Measurements from ENCODE around the gene SPG11. TPM values are rescaled to one million over a fixed set of nuclear protein-coding genes. Genes with fewer than 3 reads are reported as not detected.

The SPG11 gene
- total and polyA plus RNA-seq, 2 of the 13 experiments (the other 11 are each of a cell fraction or from before 2014, with no cell fraction given): 31.5 to 40.7 TPM

DNA sequence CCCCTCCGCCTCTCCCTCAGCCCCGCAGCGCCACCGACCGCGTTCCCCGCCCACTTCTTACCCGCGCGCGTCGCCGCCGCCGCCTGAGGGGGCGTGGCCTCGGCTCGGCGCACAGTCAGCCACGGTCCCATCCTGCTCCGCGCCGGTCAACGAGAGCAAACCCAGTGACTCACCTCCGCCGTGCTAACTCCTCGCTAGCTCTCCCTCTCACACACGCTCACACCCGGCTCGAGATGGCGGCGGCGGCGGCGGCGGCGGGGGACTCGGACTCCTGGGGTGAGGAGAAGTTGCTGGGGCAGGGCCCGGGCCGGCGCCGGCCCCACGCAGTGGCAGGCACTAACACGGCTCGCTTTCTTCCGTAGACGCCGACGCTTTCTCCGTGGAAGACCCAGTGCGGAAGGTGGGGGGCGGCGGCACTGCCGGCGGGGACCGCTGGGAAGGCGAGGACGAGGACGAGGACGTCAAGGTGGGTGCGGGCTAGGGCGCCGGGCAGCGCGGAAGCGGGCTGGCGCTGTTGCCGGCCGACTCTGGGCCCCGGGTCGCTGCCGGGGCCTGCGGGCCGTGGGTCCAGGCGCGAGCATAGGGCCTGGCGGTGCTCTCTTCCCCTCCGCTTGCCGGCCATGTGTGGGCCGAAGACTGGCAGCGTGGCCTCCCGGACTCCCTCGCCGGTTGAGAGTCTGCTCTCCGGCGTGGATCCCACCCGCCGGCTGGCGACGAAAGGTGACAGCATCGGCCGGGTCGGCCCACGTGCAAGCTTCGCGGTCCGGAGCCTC lies 126.3 kb downstream of the SPG11 start, which contains the start of gene EIF3J (continued):
- TF ChIP-seq, protein P1, sequence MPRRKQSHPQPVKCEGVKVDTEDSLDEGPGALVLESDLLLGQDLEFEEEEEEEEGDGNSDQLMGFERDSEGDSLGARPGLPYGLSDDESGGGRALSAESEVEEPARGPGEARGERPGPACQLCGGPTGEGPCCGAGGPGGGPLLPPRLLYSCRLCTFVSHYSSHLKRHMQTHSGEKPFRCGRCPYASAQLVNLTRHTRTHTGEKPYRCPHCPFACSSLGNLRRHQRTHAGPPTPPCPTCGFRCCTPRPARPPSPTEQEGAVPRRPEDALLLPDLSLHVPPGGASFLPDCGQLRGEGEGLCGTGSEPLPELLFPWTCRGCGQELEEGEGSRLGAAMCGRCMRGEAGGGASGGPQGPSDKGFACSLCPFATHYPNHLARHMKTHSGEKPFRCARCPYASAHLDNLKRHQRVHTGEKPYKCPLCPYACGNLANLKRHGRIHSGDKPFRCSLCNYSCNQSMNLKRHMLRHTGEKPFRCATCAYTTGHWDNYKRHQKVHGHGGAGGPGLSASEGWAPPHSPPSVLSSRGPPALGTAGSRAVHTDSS (CRISPR knock-in tag; conservative IDR thresholded peaks at IDR 0.05): no peak
- TF ChIP-seq ISL2 (CRISPR knock-in tag; IDR thresholded peaks at IDR 0.05): 0 out of 2 replicates have a peak, but pooled peaks have one; percentile 16
- no peak for TF ChIP-seq CBX5 (CRISPR knock-in tag; IDR thresholded peaks at IDR 0.05; ENCODE audit: borderline replicate concordance)
- no peak for TF ChIP-seq HOMEZ (CRISPR knock-in tag; IDR thresholded peaks at IDR 0.05; ENCODE audit: low read depth)
- TF ChIP-seq SETDB1 (CRISPR knock-in tag; IDR thresholded peaks at IDR 0.05; ENCODE audit: borderline replicate concordance): no peak
- TF ChIP-seq ARNT2 (CRISPR knock-in tag; IDR thresholded peaks at IDR 0.05; ENCODE audit: low read depth): peak; percentile 85
- peak; percentile 81 for TF ChIP-seq ZNF143 (CRISPR knock-in tag; IDR thresholded peaks at IDR 0.05)
- peak; percentile 29 to 85; a peak in 3 of 4 replicates for TF ChIP-seq POLR2A (IDR thresholded peaks at IDR 0.05; ENCODE audit: insufficient read depth in 1 of 2, low read depth in 2 of 2, low read length in 2 of 2)
- no peak for TF ChIP-seq HDAC6 (IDR thresholded peaks at IDR 0.05; ENCODE audit: low read depth, low read length)
- peak; percentile 51; the same call in 1 of the 2 replicates for TF ChIP-seq ZNF770 (CRISPR knock-in tag; IDR thresholded peaks at IDR 0.05)
- peak; percentile 80; the same call in 2 of the 3 replicates for TF ChIP-seq MXI1 (IDR thresholded peaks at IDR 0.05; ENCODE audit: borderline replicate concordance, low read depth, low read length)
- TF ChIP-seq ZMYM4 (CRISPR knock-in tag; IDR thresholded peaks at IDR 0.05): peak; percentile 53; the same call in 1 of the 2 replicates
- peak; percentile 86; the same call in 1 of the 2 replicates for TF ChIP-seq ZNF550 (CRISPR knock-in tag; IDR thresholded peaks at IDR 0.05; ENCODE audit: borderline replicate concordance)
- TF ChIP-seq NBN (conservative IDR thresholded peaks at IDR 0.05): no peak
- no peak; the same call in 1 of the 2 replicates for TF ChIP-seq AHR (CRISPR knock-in tag; IDR thresholded peaks at IDR 0.05)
- TF ChIP-seq, protein P2, sequence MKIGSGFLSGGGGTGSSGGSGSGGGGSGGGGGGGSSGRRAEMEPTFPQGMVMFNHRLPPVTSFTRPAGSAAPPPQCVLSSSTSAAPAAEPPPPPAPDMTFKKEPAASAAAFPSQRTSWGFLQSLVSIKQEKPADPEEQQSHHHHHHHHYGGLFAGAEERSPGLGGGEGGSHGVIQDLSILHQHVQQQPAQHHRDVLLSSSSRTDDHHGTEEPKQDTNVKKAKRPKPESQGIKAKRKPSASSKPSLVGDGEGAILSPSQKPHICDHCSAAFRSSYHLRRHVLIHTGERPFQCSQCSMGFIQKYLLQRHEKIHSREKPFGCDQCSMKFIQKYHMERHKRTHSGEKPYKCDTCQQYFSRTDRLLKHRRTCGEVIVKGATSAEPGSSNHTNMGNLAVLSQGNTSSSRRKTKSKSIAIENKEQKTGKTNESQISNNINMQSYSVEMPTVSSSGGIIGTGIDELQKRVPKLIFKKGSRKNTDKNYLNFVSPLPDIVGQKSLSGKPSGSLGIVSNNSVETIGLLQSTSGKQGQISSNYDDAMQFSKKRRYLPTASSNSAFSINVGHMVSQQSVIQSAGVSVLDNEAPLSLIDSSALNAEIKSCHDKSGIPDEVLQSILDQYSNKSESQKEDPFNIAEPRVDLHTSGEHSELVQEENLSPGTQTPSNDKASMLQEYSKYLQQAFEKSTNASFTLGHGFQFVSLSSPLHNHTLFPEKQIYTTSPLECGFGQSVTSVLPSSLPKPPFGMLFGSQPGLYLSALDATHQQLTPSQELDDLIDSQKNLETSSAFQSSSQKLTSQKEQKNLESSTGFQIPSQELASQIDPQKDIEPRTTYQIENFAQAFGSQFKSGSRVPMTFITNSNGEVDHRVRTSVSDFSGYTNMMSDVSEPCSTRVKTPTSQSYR (CRISPR knock-in tag; IDR thresholded peaks at IDR 0.05; ENCODE audit: borderline replicate concordance): no peak; the same call in 1 of the 2 replicates
- no peak; the same call in 1 of the 2 replicates for TF ChIP-seq RAD21 (CRISPR knock-in tag; IDR thresholded peaks at IDR 0.05)
- peak; percentile 86; the same call in 1 of the 2 replicates for TF ChIP-seq ZNF713 (CRISPR knock-in tag; IDR thresholded peaks at IDR 0.05)
- TF ChIP-seq SNAPC2 (CRISPR knock-in tag; IDR thresholded peaks at IDR 0.05): no peak
